GM12878 (cell line): ENCODE results near the gene TIE1. TPM values are rescaled to one million over a fixed set of nuclear protein-coding genes. Genes with fewer than 3 reads are reported as not detected.

Experiments used
- ATAC-seq: fragments of 200-7000 bp; cut with Tn5 transposase; 3 replicates; pipeline ENCODE4 v1.9.1; 2020; ENCODE audit warnings: mild to moderate bottlenecking, moderate library complexity
- BruUV-seq: library from RNA; stranded (reverse); fragments of 400-500 nt; replicated peaks from 2 replicates; lab custom pipeline; 2021; lab: Mats Ljungman, UMichigan
- CTCF ChIA-PET: fragments of 300-600 bp; sonication (Branson Sonifier 250); formaldehyde crosslinking; extraction: SDS; loops from one replicate; lab custom pipeline; 2021; ENCODE audit warnings: inconsistent platforms; lab: Yijun Ruan, JAX
- POLR2A ChIA-PET: fragments of 350-600 bp; formaldehyde crosslinking; extraction: SDS; loops from one replicate; lab custom pipeline; 2021; ENCODE audit warnings: inconsistent platforms; lab: Charles Lee
- RAD21 ChIA-PET: fragments of 300-600 bp; sonication (Branson Sonifier 250); formaldehyde crosslinking; loops from one replicate; lab custom pipeline; 2023; ENCODE audit warnings: antibody characterized with exemption; ENCODE audit not compliant: unreplicated experiment; lab: Charles Lee
- SMC1A ChIA-PET: fragments of 300-600 bp; sonication (Branson Sonifier 250); formaldehyde crosslinking; loops from one replicate; lab custom pipeline; 2023; ENCODE audit not compliant: unreplicated experiment, uncharacterized antibody; lab: Charles Lee
- DNase-seq: peaks from one replicate; pipeline ENCODE4 v3.0.0-alpha.2; 2011; ENCODE audit warnings: low read depth, low spot score
- FAIRE-seq: peaks from 3 replicates; lab custom pipeline; 2011; peaks lifted over from hg19 to GRCh38; lab: Jason Lieb, UNC
- H2AFZ ChIP-seq: 2 replicates; pipeline ENCODE4 v1.6.0; 2011; ENCODE audit warnings: low read depth, low read length, control low read depth; ENCODE audit not compliant: control insufficient read depth
- H3K27ac ChIP-seq: 2 replicates; pipeline ENCODE4 v1.5.1; 2011; ENCODE audit warnings: control low read depth; ENCODE audit not compliant: control insufficient read depth, insufficient read depth
- H3K27me3 ChIP-seq, 2 experiments: replicated peaks in 1 of 2; 2 replicates each; pipeline versions ENCODE4 v1.6.0 to v1.6.1; 2011; ENCODE audit warnings: low read length in 1 of 2; ENCODE audit not compliant: control insufficient read depth in 2 of 2, insufficient read depth in 2 of 2
- H3K36me3 ChIP-seq, 2 experiments: 2 replicates each; pipeline ENCODE4 v1.5.1; 2011; ENCODE audit warnings: low read length in 1 of 2; ENCODE audit not compliant: control insufficient read depth in 2 of 2, insufficient read depth in 2 of 2
- H3K4me1 ChIP-seq: 2 replicates; pipeline ENCODE4 v1.6.1; 2011; ENCODE audit warnings: mild to moderate bottlenecking, low read length, moderate library complexity, mixed read lengths; ENCODE audit not compliant: control insufficient read depth, insufficient read depth
- H3K4me2 ChIP-seq: 2 replicates; pipeline ENCODE4 v1.6.0; 2011; ENCODE audit warnings: control low read depth; ENCODE audit not compliant: control insufficient read depth, insufficient read depth
- H3K4me3 ChIP-seq: fragments of 200-600 bp; sonication (generic); 2 replicates; pipeline ENCODE4 v1.5.1; 2016
- H3K79me2 ChIP-seq: 2 replicates; pipeline ENCODE4 v1.6.0; 2011; ENCODE audit warnings: low read length; ENCODE audit not compliant: control insufficient read depth, insufficient read depth
- H3K9ac ChIP-seq: 2 replicates; pipeline ENCODE4 v1.8.0; 2011; ENCODE audit warnings: low read length, control low read depth, mixed read lengths; ENCODE audit not compliant: control insufficient read depth, insufficient read depth
- H3K9me3 ChIP-seq: replicated peaks from 3 replicates; pipeline ENCODE4 v1.5.1; 2011; ENCODE audit warnings: mild to moderate bottlenecking, low read length; ENCODE audit not compliant: control insufficient read depth, insufficient read depth
- H4K20me1 ChIP-seq: 2 replicates; pipeline ENCODE4 v1.6.0; 2011; ENCODE audit not compliant: control insufficient read depth, insufficient read depth
- BRCA1 ChIP-seq: IDR thresholded peaks from 2 replicates; pipeline ENCODE4 v1.6.1; 2011; ENCODE audit warnings: low read depth, low read length, improper control_type of control experiment
- CUX1 ChIP-seq: IDR thresholded peaks from 2 replicates; pipeline ENCODE4 v1.6.1; 2012; ENCODE audit warnings: improper control_type of control experiment, low read depth, low read length; ENCODE audit not compliant: insufficient replicate concordance
- FOXK2 ChIP-seq: fragments of 450-650 bp; IDR thresholded peaks from 2 replicates; pipeline ENCODE4 v1.6.1; 2017; ENCODE audit warnings: mild to moderate bottlenecking, moderate library complexity
- FOXM1 ChIP-seq: IDR thresholded peaks from 2 replicates; pipeline ENCODE4 v1.6.1; 2012; ENCODE audit warnings: low read depth, mild to moderate bottlenecking, inconsistent platforms, low read length, moderate library complexity
- HDGF ChIP-seq: fragments of 450-650 bp; IDR thresholded peaks from 2 replicates; pipeline ENCODE4 v1.6.1; 2016; ENCODE audit warnings: antibody characterized with exemption
- LARP7 ChIP-seq: fragments of 450-650 bp; IDR thresholded peaks from 2 replicates; pipeline ENCODE4 v1.6.1; 2017; ENCODE audit warnings: mild to moderate bottlenecking
- MEF2B ChIP-seq: fragments of 450-650 bp; IDR thresholded peaks from 2 replicates; pipeline ENCODE4 v1.6.1; 2018; ENCODE audit warnings: mild to moderate bottlenecking, moderate library complexity; ENCODE audit not compliant: partially characterized antibody, poor library complexity, severe bottlenecking
- MYB ChIP-seq: fragments of 150-350 bp; IDR thresholded peaks from 2 replicates; pipeline ENCODE4 v1.6.1; 2014; ENCODE audit warnings: mild to moderate bottlenecking, low read depth, low read length, borderline replicate concordance
- NFYA ChIP-seq: IDR thresholded peaks from 2 replicates; pipeline ENCODE4 v1.6.1; 2011; ENCODE audit warnings: low read depth, mild to moderate bottlenecking, low read length, improper control_type of control experiment, borderline replicate concordance
- NR2F1 ChIP-seq: fragments of 450-650 bp; conservative IDR thresholded peaks from 2 replicates; pipeline ENCODE4 v1.6.1; 2017; ENCODE audit warnings: mild to moderate bottlenecking
- RBBP5 ChIP-seq: fragments of 200-600 bp; sonication (generic); conservative IDR thresholded peaks from 2 replicates; pipeline ENCODE4 v1.6.1; 2016
- RELA ChIP-seq: fragments of 450-650 bp; IDR thresholded peaks from 2 replicates; pipeline ENCODE4 v1.8.0; 2014; ENCODE audit warnings: borderline replicate concordance; ENCODE audit not compliant: partially characterized antibody
- RUNX3 ChIP-seq: IDR thresholded peaks from 2 replicates; pipeline ENCODE4 v1.6.1; 2012; ENCODE audit warnings: low read length, inconsistent platforms
- SIX5 ChIP-seq: IDR thresholded peaks from 2 replicates; pipeline ENCODE4 v1.6.1; 2011; ENCODE audit warnings: mild to moderate bottlenecking, low read depth, low read length, moderate library complexity; ENCODE audit not compliant: severe bottlenecking
- SMAD1 ChIP-seq: fragments of 450-650 bp; IDR thresholded peaks from 2 replicates; pipeline ENCODE4 v1.6.1; 2018; ENCODE audit warnings: mild to moderate bottlenecking, low read depth; ENCODE audit not compliant: partially characterized antibody
- SP1 ChIP-seq: IDR thresholded peaks from one replicate; pipeline ENCODE4 v1.6.1; 2011; ENCODE audit warnings: low read depth, low read length
- SREBF2 ChIP-seq: IDR thresholded peaks from 2 replicates; pipeline ENCODE4 v1.6.1; 2012; ENCODE audit warnings: mild to moderate bottlenecking, low read length
- TARDBP ChIP-seq: IDR thresholded peaks from 2 replicates; pipeline ENCODE4 v1.6.1; 2016; ENCODE audit warnings: borderline replicate concordance
- WRNIP1 ChIP-seq: IDR thresholded peaks from 2 replicates; pipeline ENCODE4 v1.6.1; 2011; ENCODE audit warnings: low read depth, low read length, improper control_type of control experiment, borderline replicate concordance
- WGBS: methylation state at CpG from one replicate; pipeline ENCODE4 v1.1.6; 2016; ENCODE audit warnings: low lambda C conversion rate; ENCODE audit not compliant: insufficient replicate concordance, insufficient coverage; ENCODE audit errors: missing lambda C conversion rate; 5-methylcytosine and 5-hydroxymethylcytosine counted together
- in situ Hi-C: fragments of 300-500 bp; cut with MboI; formaldehyde crosslinking; loops from 9 replicates; pipeline ENCODE4 v1.14.3; 2018; ENCODE audit warnings: mixed read lengths
- intact Hi-C: fragments of 100-400 bp; cut with micrococcal nuclease; formaldehyde crosslinking; loops from one replicate; pipeline ENCODE4 v1.14.2; 2022; ENCODE audit not compliant: unreplicated experiment
- polyA plus RNA-seq, 11 experiments: library from polyadenylated mRNA; depleted of rRNA in 4 of 11; unstranded in 6 of 11; stranded (reverse) in 5 of 11; fragments of >200 nt; fragmentation: Nextera tagmentation in 4 of 11; fragmentation: Illumina TruSeq in 1 of 11; extraction: Ambion mirVana in 4 of 11; extraction: Trizol in 1 of 11; gene quantifications; 1 replicate in 1 of 11; 2 replicates in 10 of 11; pipeline versions ENCODE4 v1.2.1 to v1.2.3, GENCODE V29; 2011 to 2016; ENCODE audit warnings: inconsistent platforms in 2 of 11, missing spikeins in 2 of 11, low read depth in 1 of 11
- total RNA-seq, 4 experiments: library from RNA; depleted of rRNA in 3 of 4; stranded (reverse); fragments of >200 nt in 3 of 4; fragmentation: Illumina TruSeq in 1 of 4; extraction: Trizol in 1 of 4; gene quantifications; 2 replicates each; pipeline versions ENCODE4 v1.2.1 to v1.2.3, GENCODE V29; 2013 to 2021

TIE1 gene
- total and polyA plus RNA-seq, 10 of the 15 experiments (the other 5 are each of a cell fraction or from before 2014, with no cell fraction given) = 0.26 to 3.9 (median 1.3) TPM

- ChIA-PET SMC1A (interaction anchor here (5.9 kb wide), 1 partner anchor 53 kb away, joined by 40 read pairs; no protein-coding TSS in a partner anchor), POLR2A (no interaction called here), CTCF (interaction anchor here (1.6 to 4.3 kb wide), 2 partner anchors 53 to 65 kb away, joined by 3 to 19 read pairs; no protein-coding TSS in a partner anchor), RAD21 (interaction anchor here (4.7 kb wide), 1 partner anchor 53 kb away, joined by 30 read pairs; no protein-coding TSS in a partner anchor)
- BruUV-seq = no TSS peak
- TF ChIP-seq BRCA1 = no peak
- TF ChIP-seq FOXK2 = no peak
- no peak for TF ChIP-seq RELA
- no peak for TF ChIP-seq LARP7
- TF ChIP-seq RBBP5 = no peak
- no peak for TF ChIP-seq MYB
- TF ChIP-seq SP1 = no peak
- TF ChIP-seq WRNIP1 = no peak
- no peak for TF ChIP-seq SREBF2
- no peak for TF ChIP-seq TARDBP
- no peak for TF ChIP-seq HDGF
- no peak for TF ChIP-seq SIX5
- TF ChIP-seq NR2F1 = no peak
- TF ChIP-seq CUX1 = no peak
- no peak for TF ChIP-seq FOXM1
- TF ChIP-seq SMAD1 = no peak
- no peak for TF ChIP-seq MEF2B
- no peak for TF ChIP-seq NFYA
- TF ChIP-seq RUNX3 = no peak
- FAIRE-seq (no peak), ATAC-seq (no peak), DNase-seq (no peak)
- no peak overlapping the region for H3K4me2 ChIP-seq
- H3K4me3 ChIP-seq = no peak overlapping the region
- in situ Hi-C loops = no loop called here
- no peaks in the 10 kb centered on the region for H3K36me3 ChIP-seq
- no peaks in the 10 kb centered on the region for H4K20me1 ChIP-seq
- H3K79me2 ChIP-seq = no peaks in the 10 kb centered on the region
- no peak overlapping the region for H3K27ac ChIP-seq
- no peaks in the 10 kb centered on the region; a peak in 1 of 4 replicates for H3K27me3 ChIP-seq
- intact Hi-C loops = no loop called here
- peaks cover 13% of the 10 kb centered on the region for H3K4me1 ChIP-seq
- no peaks in the 10 kb centered on the region for H3K9me3 ChIP-seq
- H3K9ac ChIP-seq = no peak overlapping the region
- 50% methylated on average over 7 of the region's 7 CpGs for WGBS
- no peak overlapping the region for H2AFZ ChIP-seq
These were observed 8.6 kb upstream of the TIE1 start for GRCh38 chr1:43292216-43292615.
